GM12874 (cell line): ENCODE results near the gene SLC66A2.

Experiments
- TF ChIP-seq, protein P1 (sequence below): IDR thresholded peaks from 2 replicates; pipeline ENCODE4 v1.5.1; 2011; ENCODE audit warnings: low read depth, mild to moderate bottlenecking, control low read depth, low read length, moderate library complexity; ENCODE audit not compliant: insufficient read depth

Gene SLC66A2

DNA sequence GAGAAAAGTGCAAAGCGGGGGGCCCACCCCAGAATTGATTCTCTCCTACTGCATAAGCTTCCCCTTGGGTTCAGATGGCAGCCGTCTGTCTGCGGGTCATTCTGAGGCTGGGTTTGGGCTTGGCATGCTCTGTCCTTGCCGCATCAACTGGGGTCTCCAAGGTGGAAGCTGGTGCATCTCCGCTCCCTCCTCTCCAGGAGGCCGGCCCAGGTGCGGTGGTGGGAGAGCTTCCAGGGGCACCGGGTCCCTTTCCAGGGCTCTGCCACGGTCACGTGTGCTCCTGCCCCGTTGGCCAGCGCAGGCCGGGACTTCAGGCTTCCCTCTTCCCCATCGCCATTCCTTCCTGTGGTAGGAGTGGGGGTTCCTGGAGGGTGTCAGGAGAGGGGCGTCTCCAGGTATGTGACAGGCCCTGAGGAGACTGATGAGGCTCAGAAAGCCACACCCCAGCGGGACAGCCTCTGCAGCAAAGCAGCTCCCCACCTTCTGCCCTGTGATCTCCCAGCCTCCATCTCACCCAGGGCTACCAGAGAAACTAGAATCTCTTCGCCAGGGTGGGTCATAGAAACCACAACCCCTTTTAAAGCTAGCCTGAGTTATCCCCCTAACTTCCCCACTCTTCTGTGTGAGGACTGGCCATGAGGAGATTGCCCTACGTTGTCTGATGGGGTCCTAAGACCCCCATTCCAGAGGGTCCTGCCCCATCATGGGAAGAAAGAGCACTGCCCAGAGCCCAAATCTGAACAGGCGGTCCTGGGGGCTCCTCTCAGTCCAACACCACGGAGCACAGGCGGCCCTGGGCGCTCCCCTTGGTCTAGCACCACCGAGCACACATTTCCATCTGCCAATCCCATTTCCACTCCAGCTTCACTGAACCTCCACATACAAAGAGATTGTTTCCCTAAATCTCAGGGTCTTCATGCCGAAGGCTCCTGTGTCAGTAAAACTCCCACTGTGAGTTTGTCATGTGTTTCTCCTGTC, 76.6 kb downstream of the SLC66A2 start:
- TF ChIP-seq, protein P1, sequence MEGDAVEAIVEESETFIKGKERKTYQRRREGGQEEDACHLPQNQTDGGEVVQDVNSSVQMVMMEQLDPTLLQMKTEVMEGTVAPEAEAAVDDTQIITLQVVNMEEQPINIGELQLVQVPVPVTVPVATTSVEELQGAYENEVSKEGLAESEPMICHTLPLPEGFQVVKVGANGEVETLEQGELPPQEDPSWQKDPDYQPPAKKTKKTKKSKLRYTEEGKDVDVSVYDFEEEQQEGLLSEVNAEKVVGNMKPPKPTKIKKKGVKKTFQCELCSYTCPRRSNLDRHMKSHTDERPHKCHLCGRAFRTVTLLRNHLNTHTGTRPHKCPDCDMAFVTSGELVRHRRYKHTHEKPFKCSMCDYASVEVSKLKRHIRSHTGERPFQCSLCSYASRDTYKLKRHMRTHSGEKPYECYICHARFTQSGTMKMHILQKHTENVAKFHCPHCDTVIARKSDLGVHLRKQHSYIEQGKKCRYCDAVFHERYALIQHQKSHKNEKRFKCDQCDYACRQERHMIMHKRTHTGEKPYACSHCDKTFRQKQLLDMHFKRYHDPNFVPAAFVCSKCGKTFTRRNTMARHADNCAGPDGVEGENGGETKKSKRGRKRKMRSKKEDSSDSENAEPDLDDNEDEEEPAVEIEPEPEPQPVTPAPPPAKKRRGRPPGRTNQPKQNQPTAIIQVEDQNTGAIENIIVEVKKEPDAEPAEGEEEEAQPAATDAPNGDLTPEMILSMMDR: no peak

DNA sequence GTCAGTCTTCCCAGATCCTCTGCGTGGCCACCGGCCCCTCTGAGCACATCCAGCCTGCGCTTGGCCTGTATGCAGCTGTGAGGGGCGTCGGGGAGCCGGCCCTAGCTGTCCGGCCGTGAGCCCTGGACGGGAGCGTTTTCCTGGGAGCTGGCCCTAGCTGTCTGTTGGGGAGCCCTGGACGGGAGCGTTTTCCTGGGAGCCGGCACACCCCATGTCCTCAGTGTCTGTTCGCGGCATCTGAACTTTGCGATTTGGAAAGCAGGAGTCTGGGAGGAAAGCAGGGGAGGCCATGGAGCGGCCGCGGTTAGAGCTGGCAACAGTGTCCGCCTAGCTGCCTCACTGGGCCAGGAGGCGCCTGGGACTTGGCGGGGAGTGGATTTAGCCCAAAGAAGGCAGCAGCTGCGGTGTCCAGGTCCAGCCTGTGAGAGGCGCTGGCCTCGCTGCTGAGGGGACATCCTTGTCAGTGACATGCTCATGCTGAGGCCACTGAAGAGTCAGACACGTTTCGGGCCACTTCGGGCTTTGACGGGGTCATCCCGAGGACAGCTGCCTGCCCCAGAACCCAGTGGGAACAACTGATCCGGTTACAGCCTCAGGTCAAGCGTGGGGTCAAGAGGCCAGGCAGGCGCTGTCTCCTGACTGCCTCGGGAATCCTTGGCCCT, 77.9 kb downstream of the SLC66A2 start:
- TF ChIP-seq, protein P1: no peak

DNA sequence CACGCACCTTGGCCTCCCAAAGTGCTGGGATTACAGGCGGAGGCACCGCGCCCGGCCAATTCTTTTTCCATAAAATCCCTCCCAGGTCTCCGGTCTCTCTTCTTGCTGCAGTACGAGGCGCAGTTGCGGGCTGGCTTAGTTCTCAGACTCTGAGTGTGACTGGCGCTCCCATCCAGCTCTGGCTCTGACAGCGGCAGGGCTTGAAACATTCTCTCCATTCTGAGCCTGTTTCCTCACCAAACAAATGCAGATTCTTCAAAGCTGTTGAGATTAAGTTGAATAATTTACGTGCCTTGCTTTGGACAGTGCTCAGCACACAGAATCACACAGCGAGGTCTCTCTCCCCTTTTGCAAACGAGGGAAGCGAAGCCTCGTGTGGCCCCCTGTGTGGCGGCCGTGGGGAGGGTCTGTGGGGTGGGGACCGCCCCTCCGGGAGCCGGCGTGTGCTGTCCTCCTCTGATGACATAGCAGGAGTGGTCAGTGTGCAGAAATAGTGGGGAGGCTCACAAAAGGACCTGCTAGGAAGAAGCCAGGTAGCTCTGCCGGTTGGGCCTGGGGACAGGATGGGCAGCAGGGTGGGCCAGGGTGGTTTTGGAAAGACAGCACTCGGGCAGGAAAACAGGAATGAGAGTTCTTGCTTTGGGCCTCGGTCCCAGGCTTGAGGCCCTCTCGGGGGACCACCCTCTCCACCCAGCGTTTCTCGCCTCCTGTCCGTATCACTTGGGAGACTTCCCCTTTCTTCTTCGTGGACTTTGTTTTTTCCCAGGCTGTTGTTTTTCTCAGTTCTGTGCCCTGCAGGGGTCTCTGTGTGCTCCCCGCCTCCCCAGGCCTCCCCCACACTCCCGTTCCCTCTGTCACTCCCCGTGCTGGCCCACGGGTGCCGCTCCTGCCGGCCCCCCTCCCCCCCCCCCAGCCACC, 78.7 kb downstream of the SLC66A2 start:
- TF ChIP-seq, protein P1: no peak

DNA sequence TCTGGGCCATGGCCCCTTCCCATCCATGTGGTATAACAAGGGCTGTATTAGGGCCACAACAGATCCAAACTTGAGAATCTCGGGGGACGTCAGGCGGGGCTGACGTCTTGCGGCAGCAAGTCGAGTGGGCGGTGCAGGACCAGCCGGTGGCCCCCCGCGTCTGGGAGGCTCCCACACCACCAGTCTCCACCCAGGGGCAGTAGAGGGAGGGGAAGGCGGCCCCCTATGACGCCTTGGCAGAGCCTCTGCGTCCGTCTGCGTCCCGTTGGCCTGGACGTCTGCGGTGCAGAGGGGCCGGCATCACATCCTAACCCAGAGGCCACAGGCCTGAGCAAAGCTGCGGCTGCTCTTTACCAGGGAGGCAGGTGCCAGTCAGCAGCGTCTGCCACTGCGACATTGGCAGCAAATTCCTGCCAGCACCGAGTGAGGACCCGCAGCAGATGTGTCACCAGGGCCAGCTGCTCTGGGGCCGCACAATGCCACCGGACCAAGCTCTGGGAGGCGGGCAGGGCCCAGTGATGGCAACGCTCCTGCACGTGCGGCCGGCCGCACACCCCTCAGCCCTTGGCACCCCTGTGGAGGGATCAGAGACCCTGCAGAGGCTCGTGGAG, 79.9 kb downstream of the SLC66A2 start:
- TF ChIP-seq, protein P1: no peak

DNA sequence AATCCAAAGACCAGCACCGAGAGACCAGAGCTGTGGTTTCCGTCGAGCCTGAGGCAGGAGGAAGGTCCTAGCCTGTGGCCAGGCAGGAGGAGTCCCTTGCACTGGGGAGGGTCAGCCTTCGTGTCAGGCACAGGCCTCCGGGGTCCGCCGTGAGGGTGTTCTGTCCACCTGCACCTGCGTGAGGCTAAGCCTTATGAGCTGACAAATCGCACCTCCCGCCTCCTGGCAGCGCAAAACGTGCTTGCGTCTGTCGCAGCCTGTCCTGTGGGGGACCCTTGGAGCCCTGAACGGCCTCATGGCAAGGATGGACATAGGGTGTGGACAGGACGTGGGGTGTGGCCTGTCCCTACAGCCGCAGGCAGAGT, 80.4 kb downstream of the SLC66A2 start:
- TF ChIP-seq, protein P1: no peak

DNA sequence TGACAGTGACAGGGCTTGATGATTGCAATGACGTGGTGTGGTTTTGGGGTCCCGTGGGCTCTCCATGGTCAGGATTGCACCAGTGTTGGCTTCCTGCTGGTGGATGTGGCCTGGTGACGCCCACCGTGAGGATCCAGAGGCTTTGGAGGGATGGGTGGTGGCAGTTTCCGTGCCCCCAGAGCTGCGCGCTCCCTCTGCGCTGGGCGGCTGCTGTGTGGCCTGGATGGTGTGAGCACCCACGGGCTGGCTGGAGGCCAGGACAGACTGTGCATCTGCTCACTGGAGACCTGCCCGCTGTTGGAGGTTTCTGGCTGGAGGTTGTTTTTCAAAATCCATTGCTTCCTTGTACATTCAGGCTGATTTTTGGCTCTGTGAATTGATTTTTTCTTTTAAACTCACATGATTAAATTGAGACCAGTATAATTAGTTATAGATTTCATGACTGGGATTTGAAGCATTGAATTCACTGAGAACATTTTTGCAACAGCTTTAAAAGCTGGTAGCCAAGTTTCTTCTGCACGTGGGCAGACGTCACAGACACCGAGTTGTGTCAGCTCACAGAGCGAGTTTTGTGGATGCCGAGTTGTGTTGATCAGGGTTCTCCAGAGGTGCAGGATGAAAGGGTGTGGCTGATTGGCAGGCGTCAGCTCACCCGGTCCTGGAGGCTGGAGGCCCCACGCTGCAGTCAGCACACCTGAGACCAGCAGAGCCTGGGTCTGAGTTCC, 81.0 kb downstream of the SLC66A2 start:
- TF ChIP-seq, protein P1: no peak
